Nephron (organoid): ENCODE data around the gene ACSL1.

Experiments
- H3K27ac Mint-ChIP-seq, 3 experiments: 2 replicates each; pipeline ENCODE4 v1.8.0; 2020; ENCODE audit warnings: mixed read lengths in 3 of 3, mild to moderate bottlenecking in 2 of 3, moderate library complexity in 1 of 3
- H3K27me3 Mint-ChIP-seq: 2 replicates; pipeline ENCODE4 v1.8.0; 2021; ENCODE audit warnings: low read depth, mild to moderate bottlenecking, moderate library complexity, mixed read lengths
- H3K36me3 Mint-ChIP-seq: 2 replicates; pipeline ENCODE4 v1.8.0; 2020; ENCODE audit warnings: low read depth, mixed read lengths
- H3K4me1 Mint-ChIP-seq: 2 replicates; pipeline ENCODE4 v1.8.0; 2020; ENCODE audit warnings: mixed read lengths
- H3K4me3 Mint-ChIP-seq, 3 experiments: 2 replicates each; pipeline ENCODE4 v1.8.0; 2020; ENCODE audit warnings: mild to moderate bottlenecking in 3 of 3, mixed read lengths in 3 of 3, moderate library complexity in 2 of 3
- H3K9me3 Mint-ChIP-seq: 2 replicates; pipeline ENCODE4 v1.8.0; 2020; ENCODE audit warnings: mixed read lengths
- CTCF ChIP-seq, 3 experiments: fragments of 200-600 bp; sonication (generic); IDR thresholded peaks; one replicate each; pipeline ENCODE4 v1.5.0; 2021; ENCODE audit warnings: antibody characterized with exemption in 3 of 3; ENCODE audit not compliant: unreplicated experiment in 3 of 3

ACSL1 gene

GRCh38 chr4:184755278-184755677 is 70.5 kb downstream of the ACSL1 start:
- peaks cover 66% of the 10 kb centered on the region for H3K4me1 Mint-ChIP-seq
- H3K4me3 Mint-ChIP-seq, result no peak overlapping the region
- H3K9me3 Mint-ChIP-seq, result no peaks in the 10 kb centered on the region
- H3K27me3 Mint-ChIP-seq, result peaks cover 4% of the 10 kb centered on the region
- peak overlapping the region in 1 of 3 experiments; percentile 50 for H3K27ac Mint-ChIP-seq
- no peak for TF ChIP-seq CTCF (IDR thresholded peaks at IDR 0.05; ENCODE audit: unreplicated experiment in 3 of 3)
- H3K36me3 Mint-ChIP-seq, result peaks cover 24% of the 10 kb centered on the region

DNA sequence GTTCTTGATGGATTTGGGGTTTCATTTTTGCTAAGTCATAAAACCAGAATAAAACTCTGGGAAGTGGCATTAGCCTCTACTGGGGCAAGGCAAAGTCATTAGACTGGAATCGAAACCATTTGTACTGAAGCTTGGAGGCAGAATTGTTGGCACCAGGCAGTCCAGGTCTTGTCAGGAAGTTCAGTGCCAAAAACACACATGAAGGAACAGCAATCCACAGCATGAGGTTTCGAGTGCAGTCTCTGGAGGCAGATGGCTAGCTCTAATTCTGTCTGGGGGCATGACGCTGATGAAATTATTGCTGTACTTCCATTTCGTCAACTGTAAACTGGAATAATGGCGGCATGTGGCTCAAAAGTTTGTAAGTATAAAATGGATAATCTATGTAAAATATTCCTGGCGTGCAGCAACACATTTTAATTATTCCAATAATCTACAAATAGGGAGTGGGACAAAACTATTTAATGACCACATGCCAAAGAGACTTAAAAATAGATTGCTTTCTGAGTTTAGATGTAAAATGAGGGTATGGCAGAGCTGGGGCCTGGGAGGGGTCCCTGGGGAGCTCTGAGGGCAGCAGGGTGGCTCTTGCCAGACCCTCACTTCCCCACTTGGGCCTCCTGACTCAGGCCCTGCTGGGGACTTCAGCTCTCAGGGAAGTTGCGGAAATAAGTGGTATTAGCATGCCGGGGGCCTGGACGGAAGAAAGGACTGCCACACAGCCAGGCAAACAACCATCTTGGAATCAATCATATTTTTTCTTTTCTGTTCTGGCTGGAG is 73.1 kb downstream of the ACSL1 start:
- Mint-ChIP-seq H3K27ac (peak overlapping the region in 1 of 3 experiments; percentile 37), H3K36me3 (peaks cover 13% of the 10 kb centered on the region), H3K4me1 (peaks cover 80% of the 10 kb centered on the region), H3K27me3 (peaks cover 4% of the 10 kb centered on the region), H3K4me3 (no peak overlapping the region), H3K9me3 (no peaks in the 10 kb centered on the region)
- no peak for TF ChIP-seq CTCF (IDR thresholded peaks at IDR 0.05; ENCODE audit: unreplicated experiment in 3 of 3)

GRCh38 chr4:184751585-184751956 is 74.2 kb downstream of the ACSL1 start:
- peak overlapping the region; percentile 44 to 68 (median 54) for H3K27ac Mint-ChIP-seq
- peaks cover 9% of the 10 kb centered on the region for H3K36me3 Mint-ChIP-seq
- no peaks in the 10 kb centered on the region for H3K9me3 Mint-ChIP-seq
- TF ChIP-seq CTCF (IDR thresholded peaks at IDR 0.05; ENCODE audit: unreplicated experiment in 3 of 3), result no peak
- peak overlapping the region in 1 of 3 experiments; percentile 80 for H3K4me3 Mint-ChIP-seq
- peaks cover 7% of the 10 kb centered on the region for H3K27me3 Mint-ChIP-seq
- H3K4me1 Mint-ChIP-seq, result peaks cover 78% of the 10 kb centered on the region

DNA sequence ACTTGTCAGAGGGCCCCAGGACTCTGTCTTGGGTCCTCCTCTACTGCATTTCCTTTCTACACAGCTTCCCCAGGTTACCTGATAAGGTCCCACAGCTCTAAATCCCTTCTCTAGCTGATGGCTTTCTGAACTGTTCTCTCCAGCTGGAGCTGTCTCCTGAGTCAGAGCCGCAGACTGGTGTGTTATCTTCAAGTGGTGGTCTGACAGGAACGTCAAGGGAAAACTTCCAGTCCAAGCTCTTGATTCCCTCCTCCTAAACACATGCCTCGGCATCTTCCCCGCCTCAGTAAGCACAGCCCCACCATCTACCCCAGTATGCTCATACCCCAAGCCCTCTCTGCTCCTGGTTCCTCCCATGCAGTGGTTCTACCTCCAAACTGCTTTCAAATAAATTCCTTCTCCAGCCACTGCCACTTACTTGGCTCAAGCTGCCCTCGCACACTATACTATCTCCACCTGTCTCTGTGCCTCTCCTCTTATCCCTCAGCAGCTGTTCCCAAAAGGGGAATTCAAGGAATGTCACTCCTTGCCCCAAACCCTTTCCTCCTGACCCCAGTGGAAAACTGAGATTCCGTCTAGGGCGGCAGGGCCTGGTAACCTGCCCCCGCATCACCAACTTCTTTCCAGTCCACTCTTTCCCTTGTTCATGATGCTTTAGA is 74.7 kb downstream of the ACSL1 start:
- Mint-ChIP-seq H3K36me3 (peaks cover 9% of the 10 kb centered on the region), H3K4me3 (peak overlapping the region in 2 of 3 experiments; percentile 64 to 80), H3K27me3 (peaks cover 7% of the 10 kb centered on the region), H3K9me3 (no peaks in the 10 kb centered on the region), H3K27ac (peak overlapping the region; percentile 44 to 68 (median 54)), H3K4me1 (peaks cover 78% of the 10 kb centered on the region)
- no peak for TF ChIP-seq CTCF (IDR thresholded peaks at IDR 0.05; ENCODE audit: unreplicated experiment in 3 of 3)

DNA sequence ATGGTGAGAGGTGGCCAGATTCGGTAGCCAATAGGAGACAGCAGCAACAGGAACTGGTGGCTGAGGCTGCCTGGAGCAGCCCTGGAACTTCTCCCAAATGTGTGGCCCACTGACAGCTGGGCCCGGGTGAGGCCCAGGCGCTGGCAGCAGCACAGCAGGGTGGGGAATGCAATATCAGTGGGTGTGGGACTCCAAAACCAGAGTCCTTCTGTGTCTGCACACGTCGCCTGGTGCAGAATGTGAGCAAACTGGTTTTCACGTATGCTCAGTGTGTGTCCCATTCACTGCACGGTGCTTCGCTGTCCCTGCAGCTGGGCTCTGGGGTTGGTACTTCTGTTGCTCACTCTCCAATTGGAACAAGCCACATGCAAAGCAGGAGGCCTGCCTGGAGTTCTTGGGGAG is 77.5 kb downstream of the ACSL1 start:
- Mint-ChIP-seq H3K27ac (peak overlapping the region; percentile 29 to 90 (median 58)), H3K4me1 (peaks cover 63% of the 10 kb centered on the region), H3K36me3 (no peaks in the 10 kb centered on the region), H3K9me3 (no peaks in the 10 kb centered on the region), H3K27me3 (peaks cover 7% of the 10 kb centered on the region), H3K4me3 (peak overlapping the region in 2 of 3 experiments; percentile 53 to 76)
- no peak for TF ChIP-seq CTCF (IDR thresholded peaks at IDR 0.05; ENCODE audit: unreplicated experiment in 3 of 3)
